22Rv1 (cell line): ENCODE results near the gene MTA3.

Experiments used
- ZFX ChIP-seq: fragments of 450-650 bp; IDR thresholded peaks from 2 replicates; pipeline ENCODE4 v1.6.1; 2017; ENCODE audit warnings: antibody characterized with exemption, borderline replicate concordance
- TF ChIP-seq, protein P1 (sequence below): fragments of 450-650 bp; IDR thresholded peaks from 2 replicates; pipeline ENCODE4 v1.5.1; 2017; ENCODE audit warnings: mild to moderate bottlenecking

GRCh38 chr2:42775810-42776209 is 207.4 kb downstream of the MTA3 start:
- TF ChIP-seq, protein P1, sequence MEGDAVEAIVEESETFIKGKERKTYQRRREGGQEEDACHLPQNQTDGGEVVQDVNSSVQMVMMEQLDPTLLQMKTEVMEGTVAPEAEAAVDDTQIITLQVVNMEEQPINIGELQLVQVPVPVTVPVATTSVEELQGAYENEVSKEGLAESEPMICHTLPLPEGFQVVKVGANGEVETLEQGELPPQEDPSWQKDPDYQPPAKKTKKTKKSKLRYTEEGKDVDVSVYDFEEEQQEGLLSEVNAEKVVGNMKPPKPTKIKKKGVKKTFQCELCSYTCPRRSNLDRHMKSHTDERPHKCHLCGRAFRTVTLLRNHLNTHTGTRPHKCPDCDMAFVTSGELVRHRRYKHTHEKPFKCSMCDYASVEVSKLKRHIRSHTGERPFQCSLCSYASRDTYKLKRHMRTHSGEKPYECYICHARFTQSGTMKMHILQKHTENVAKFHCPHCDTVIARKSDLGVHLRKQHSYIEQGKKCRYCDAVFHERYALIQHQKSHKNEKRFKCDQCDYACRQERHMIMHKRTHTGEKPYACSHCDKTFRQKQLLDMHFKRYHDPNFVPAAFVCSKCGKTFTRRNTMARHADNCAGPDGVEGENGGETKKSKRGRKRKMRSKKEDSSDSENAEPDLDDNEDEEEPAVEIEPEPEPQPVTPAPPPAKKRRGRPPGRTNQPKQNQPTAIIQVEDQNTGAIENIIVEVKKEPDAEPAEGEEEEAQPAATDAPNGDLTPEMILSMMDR, result no peak
- TF ChIP-seq ZFX, result no peak
